SIG-M5 treated with dmso at 0.1 percent for 504 hours (cell line): Measurements from ENCODE around the gene NMNAT2.

ENCODE experiments used
- DNase-seq: peaks from one replicate; lab custom pipeline; 2025; ENCODE audit not compliant: unreplicated experiment; lab: John Stamatoyannopoulos, UW

The NMNAT2 gene

DNA sequence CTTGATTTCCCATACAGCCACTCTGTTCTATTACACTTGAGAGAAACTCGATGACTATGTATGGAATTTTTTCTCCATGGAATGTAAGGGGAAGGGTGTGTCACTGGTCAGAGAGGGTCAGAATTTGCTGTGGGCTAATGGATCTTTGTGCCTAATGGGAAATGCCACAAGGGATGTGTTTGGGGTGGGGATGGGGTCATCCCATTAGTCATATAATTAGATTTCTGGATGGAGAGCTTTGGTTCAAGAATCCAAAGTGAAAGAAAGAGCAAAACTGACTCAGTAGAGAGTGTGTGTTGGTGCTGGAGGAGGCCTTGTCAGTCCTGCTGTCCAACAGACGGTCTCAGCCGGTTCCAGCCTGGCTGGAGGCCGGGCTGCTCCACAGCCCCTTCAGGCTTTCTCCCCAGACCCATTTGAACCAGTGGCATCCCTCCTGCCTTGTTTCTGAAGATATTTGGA is 145.8 kb downstream of the NMNAT2 start:
- no peak for DNase-seq

DNA sequence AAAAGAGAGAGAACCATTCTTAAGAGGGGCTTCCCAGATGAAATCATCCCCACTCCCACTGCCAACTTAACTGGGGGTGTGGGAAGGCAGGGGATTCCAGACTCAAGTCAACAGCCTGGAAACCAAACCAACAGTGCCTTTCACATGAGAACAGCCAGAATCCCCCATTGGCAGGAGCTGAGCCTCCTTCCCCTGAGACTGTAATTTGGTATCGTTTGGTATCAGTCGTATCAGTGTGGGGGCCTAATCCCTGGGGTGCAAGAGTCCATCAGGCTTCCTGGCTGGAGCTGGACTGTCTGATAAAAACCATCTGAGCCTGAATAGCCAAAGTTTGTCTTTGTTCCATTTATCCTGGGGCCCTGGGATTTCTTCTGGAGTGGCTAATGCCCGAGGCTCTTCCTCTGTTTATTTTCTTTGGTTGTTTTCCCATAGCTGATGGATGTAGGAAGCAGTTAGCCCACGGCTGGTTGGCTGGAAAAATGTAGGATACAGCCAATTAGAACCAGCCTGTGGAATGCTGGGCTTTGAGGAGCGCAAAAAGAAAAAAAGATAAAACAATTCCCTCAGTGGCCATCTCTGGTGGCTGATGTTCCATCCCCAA is 147.5 kb downstream of the NMNAT2 start:
- DNase-seq: no peak

DNA sequence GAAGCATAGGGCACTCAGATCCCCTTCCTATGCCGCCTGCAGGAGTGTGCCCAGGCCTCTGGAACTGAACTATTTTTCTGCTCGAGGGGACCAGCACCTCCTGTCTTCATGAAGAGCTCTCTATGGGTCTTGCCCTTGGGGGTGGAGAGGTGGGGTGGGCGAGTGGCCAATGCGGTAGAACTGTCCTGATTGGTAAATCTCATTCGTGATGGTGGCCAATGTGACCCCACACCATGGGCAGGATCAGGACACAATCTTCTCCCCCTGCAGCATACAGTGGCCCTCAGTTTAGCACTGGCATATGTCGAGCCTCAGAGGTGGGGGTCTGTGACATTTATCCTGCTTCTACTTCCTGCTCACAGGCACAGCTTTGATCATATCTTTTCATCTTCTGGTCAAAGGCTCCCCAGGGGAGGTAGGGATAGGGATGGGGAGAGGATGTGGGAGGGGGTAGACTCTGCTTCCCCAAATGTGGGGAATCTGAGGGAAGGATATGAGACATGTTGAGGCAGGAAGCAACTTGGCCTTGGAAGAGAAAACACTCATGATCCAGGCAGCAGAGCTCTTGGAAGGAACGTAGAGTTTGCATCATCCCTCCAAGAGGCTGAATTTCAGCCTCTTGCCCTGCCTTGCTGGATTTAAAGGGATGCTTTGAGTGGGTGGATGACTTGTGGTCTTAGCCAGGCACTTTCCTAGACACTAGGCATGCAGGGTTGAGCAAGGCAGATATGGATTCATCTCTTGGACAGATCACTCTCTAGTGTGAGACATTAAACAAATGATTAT is 150.3 kb downstream of the NMNAT2 start:
- DNase-seq: no peak

DNA sequence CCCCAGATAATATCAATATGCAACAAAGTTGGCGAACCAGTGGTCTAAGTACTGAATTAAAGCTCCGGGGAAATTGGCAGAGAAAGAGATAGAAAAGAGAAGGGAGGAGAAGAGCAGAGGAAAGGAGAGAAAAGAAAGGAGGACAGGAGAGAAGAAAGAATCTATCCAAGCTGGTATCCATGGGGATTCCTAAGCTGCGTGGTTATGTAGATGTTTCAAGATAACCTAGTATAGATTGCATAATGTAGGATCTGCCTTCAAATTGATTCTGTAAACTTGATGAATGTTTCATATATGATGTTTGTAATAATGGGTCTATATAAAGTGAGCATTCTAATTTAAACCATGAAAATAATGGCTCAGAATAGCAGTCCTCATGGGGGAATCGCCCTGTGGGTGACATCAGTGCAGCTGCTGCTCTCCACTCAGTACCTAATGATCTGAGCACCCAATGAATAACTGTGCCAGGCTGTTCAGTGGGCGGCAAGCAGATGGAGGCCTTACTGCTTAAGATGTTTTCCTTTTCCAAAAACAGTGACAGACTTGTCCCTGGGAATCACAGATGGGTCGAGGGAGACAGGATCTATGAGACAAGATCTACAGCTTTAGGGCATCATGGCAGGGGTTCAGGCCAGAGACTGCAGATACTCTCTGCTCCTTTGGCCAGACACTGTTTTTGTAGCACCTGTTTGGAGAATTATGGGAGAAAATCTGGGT is 154.1 kb downstream of the NMNAT2 start:
- DNase-seq: no peak

DNA sequence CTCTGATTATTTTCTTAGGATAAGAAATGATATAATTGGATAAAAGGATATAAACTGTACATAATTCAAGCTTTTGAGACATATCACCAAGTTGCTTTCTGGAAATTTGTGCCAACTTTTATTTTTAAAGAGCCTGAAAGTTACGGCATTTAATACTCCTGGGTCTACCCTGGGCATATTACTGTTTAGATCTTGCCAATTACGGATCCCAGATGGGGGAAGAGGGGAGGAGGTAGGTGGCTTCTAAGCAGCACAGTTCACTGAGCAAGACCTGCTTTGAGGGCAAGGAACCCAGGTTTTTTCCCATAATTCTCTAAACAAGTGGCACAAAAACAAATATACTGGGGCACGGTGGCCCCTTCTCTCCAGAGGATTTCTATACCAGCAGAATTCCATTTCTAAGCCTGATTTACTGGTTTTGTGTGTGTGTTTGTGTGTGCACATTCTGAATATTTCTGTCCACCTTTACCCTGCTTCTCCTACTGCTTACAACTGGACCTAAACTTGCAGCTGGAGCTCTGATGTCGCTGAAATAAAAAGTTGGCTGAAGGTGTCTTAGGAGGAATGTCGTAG is 155.5 kb downstream of the NMNAT2 start:
- no peak for DNase-seq

DNA sequence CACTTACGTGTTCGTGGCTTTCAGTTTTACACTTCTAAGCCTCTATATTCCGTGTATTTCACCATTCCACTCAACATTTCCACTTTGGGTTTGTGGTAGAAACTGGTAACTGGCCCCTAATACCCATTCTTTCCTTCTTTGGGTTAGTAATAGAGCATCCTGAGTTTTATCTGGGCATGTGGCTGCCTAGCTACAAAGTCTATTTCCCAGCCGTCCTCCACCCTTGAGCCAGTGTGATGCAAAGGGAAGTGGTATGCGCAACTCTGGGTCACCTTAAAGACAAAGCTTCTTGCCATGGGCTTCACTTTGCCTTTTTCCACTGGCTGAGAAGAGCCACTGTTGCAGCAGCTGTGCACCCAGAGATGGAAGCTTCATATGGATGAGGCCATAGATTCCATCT is 158.3 kb downstream of the NMNAT2 start:
- peak; percentile 63 for DNase-seq

DNA sequence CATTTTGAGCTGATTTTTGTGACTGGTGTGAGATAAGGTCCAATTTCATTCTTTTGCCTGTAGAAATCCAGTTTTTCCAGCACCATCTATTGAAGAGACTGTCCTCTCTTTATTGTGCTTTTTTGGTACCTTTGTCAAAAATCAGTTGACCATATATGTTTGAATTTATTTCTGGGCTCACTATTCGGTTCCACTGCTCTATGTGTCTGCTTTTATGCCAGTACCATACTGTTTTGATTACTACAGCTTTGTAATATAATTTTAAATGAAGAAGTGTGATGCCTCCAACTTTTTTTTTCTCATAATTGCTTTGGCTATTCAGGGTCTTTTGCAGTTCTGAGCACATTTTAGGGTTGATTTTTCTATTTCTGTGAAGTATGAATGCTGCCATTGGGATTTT is 163.1 kb downstream of the NMNAT2 start:
- DNase-seq: no peak

DNA sequence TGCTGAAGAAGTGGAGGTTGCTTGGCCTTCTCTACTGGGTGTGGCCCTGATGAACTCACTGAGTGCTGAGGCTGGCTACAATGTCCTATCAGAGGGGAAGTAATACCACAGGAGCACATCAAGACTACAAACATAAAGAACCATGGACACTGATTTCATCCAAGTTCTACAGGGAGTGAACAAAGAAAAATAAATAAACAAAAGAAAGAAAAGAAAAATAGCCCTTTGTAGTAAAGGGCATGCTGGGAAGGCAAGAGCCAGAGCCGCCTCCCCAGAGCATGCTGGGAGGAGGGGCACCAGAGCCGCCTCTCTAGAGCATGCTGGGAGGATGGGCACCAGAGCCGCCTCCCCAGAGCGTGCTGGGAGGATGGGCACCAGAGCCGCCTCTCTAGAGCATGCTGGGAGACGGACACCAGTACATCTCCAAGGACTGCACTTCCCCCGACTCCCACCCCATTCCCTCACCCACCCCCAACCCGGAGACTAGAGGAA is 166.2 kb downstream of the NMNAT2 start:
- DNase-seq: no peak

DNA sequence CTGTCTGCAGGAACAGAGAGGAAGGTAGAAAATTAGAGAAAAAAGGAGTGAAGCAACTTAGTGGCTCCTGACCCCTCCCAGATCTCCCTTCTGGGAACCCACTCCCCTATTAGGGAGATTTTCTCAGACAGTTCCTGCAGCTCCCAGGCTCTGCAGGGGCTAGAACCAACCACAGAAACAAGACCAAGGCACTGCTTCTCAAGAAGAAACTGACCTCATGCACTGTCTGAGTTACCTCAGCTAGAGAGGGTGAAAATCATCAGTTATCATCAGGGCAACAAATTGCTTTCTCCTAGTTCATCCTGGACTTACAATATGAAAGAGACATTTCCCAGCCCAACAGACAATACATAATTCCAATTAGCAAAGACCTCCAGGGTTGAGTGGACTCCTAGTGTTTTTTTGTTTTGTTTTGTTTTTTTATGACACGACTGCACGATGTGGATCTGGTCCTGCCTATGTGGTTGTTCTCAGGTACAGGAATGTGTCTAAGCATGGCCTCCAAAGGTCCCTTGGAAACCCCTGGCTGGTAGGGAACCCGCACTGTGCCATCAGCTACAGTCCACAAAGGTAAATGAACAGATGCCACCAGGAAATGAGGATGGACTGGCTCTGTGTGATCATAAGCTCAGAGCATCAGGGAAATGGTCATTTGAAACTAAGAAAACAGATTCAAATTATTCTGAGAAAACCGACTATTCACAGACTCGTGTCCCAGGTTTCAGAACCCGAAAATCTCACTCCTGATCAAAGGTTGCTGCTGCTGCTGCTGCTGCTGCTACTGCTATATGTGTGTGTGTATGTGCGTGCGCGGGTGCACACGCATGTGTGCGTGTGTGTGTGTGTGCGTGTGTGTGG is 166.8 kb downstream of the NMNAT2 start:
- no peak for DNase-seq

DNA sequence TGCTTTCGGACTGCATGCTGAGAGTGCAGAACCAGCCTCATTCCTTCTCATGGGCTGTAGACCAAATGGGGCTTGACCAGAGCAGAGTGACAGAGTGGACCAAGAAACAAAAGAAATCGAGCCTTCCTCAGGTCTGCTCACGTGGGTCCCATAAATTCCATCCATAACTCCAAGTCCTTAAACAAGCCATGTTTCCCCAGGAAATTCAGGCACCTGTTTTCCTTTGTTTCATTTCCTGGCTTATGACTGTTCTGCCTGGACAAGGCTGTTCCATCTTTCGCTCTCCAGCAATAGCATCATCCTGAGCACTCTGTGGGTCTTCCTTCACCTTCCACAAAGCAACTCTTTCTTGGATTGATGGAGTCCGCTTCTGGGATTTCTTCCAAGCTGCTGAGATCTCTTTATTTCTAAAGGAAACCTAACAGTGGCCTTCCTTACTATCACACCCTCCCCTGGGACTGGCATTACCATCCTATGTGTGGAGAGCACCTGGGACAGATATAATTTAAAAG is 168.2 kb downstream of the NMNAT2 start:
- DNase-seq: no peak

DNA sequence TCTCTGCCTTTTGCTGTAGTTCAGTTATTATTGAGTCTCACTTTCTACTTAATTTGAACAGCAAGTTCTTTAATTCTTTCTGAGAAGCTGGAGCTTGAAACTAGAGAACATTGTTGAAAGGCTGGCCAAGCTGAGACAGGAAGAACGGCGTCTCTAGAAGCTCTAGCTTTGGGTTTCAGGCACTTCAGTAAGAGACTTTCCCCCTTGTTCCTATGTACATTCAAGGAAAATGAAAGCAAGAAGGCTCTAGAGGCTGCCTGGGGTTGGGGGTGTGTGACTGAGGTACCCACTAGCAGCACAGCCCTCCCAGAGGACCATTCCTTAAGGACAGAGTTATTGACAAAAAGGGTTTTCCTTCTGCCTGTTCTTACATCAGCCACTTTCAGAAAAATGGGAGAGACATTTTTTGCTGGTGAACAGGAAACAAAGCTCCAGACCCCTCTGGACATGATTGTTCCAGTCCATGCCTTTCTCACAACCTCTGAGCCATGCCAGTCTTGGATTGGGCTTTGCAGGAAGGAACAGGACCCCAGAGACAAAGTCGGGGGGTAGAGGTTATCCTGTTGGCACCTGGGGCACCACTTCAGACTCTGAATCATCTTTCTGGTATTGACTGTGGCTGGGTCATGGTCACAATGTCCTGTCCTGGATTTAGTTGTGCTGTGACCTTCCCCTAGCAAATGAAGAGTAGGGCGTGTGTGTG is 169.0 kb downstream of the NMNAT2 start:
- DNase-seq: no peak

DNA sequence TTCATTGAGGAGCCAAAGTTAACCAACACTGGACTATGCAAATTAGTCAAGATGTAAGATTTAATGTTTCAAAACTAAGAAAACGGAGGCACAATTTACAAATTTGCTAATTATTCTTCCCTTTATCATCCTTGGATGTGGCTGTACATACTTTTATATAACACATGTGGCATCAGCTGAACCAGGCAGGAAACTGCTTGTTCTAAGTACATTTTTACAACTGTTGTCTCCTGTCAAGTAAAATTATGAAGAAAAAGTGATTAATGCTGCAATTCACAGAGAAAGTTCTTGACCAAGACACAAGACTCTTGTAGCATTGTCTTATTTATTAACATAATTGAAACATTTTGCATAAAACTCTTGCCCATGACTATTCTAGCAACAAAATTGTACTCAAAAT is 170.2 kb downstream of the NMNAT2 start:
- no peak for DNase-seq

DNA sequence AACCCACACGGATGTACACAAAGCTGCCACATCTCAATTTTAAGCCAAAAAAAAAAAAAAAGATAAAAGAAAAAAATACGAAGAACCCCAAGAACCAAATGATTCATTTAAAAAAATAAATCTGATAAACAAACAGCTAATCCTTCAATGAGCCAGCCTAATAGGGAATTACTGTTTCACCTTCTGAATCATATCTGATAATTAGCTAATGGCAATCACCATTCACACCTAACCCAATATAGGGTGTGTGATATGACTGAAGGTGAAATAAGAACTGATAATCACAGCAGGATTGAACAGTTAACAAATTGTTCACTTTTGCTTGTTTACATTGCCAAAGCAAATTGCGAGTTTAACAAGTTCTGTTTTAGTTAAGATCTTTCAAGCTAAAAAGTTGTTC is 170.7 kb downstream of the NMNAT2 start:
- DNase-seq: no peak

DNA sequence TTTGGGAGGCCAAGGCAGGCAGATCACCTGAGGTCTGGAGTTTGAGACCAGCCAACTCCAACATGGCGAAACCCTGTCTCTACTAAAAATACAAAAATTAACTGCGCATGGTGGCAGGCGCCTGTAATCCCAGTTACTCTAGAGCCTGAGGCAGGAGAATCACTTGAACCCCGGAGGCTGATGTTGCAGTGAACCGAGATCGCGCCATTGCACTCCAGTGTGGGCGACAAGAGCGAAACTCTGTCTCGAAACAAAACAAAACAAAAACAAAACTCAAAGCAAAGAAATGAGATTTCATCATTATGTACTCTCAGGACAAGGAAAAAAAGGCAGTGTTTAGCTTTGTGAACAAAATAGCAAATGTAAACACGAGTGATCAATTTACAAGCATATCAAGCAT is 171.1 kb downstream of the NMNAT2 start:
- no peak for DNase-seq

DNA sequence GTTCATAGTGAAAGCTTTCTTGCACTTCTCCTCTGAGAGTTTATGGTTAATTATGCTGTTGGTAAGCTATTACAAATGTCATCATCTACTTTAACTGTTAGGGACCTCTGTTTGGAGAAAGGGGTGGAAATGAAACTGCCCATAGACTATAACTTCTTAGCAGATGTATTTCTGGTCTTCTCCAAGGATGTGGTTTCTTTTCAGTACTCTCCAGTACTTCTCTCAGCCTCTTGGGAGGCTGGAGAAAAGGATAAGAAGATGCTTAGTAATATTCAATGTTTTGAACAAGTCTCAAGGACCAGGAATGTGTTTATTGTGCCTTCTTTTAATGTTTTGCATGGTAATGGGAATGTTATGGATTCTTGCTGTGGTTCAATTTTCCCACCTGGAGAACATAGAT is 171.7 kb downstream of the NMNAT2 start:
- peak; percentile 94 for DNase-seq

DNA sequence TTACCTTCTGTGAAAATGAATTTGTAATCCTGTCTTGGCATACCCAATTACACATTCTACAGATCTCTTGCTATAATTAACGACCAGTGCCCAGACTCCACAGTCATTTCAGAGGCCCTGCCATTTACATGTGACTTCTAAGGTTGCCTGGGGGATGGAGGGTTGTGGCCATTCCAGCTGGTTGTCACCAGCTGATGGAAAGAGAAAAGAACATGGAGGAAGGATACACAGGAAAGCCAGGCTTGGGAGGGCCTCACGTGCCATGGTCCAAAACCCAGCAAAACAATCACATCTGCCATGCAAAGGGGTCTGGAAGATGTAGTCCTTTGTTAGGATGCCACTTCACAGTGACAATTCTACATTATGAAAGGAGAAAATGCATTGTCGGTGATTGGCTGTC is 172.8 kb downstream of the NMNAT2 start:
- no peak for DNase-seq

DNA sequence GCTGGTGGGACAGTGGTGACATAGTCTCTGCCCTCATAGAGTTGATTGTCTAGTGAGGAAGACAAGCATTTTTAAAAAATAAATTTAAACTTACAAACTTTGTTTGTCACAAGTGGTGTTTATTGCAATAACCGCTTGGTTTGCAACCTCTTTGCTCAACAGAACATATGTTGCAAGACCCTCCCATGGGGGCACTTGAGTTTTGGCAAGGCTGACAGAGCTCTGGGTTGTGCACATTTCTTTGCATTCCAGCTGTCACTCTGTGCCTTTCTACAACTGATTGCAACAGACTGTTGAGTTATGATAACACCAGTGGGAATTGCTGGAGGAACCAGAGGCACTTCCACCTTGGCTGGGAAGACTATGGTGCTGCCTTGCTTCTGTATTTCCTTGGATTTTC is 173.7 kb downstream of the NMNAT2 start:
- peak; percentile 93 for DNase-seq

DNA sequence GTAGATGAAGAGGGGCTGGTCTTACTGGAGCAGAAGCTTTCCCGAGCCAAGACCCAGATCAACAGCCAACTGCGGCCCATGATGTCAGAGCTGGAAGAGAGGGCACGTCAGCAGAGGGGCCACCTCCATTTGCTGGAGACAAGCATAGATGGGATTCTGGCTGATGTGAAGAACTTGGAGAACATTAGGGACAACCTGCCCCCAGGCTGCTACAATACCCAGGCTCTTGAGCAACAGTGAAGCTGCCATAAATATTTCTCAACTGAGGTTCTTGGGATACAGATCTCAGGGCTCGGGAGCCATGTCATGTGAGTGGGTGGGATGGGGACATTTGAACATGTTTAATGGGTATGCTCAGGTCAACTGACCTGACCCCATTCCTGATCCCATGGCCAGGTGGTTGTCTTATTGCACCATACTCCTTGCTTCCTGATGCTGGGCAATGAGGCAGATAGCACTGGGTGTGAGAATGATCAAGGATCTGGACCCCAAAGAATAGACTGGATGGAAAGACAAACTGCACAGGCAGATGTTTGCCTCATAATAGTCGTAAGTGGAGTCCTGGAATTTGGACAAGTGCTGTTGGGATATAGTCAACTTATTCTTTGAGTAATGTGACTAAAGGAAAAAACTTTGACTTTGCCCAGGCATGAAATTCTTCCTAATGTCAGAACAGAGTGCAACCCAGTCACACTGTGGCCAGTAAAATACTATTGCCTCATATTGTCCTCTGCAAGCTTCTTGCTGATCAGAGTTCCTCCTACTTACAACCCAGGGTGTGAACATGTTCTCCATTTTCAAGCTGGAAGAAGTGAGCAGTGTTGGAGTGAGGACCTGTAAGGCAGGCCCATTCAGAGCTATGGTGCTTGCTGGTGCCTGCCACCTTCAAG is 174.8 kb downstream of the NMNAT2 start:
- DNase-seq: peak; percentile 94

DNA sequence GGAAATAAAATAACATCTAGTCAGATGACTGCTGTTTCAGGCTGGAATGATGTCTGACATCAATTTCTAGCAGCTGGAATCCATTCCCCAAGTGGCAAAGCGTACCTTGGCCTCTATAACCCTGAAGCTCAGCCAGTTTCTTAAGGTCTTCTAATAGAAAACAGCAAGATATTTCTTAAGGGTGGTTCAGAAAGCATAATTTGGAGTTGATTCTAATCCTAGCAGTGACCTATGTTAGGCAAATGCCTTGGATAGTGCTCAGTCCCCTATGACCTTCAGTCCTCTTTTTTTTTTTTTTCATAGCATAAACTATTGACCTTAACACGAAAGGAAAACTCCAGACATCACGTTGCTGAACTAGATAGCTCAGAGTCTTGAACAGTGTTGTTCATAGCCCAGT is 175.6 kb downstream of the NMNAT2 start:
- DNase-seq: no peak
